ENCODE data around the gene IRF2BPL. TPM values are rescaled to one million over a fixed set of nuclear protein-coding genes. Genes with fewer than 3 reads are reported as not detected.

The IRF2BPL gene
- total and polyA plus RNA-seq, 2 of the 4 experiments (the other 2 are of a cell fraction) = 6.3 to 14.5 TPM

- H3K9ac ChIP-seq (ENCODE audit: low read depth, low read length) = no peak overlapping the region
- ChIA-PET POLR2A (ENCODE audit: unreplicated experiment) (no interaction called here), CTCF (no interaction called here)
- H2BK20ac ChIP-seq (ENCODE audit: low read depth, low read length) = no peak overlapping the region
- TF ChIP-seq USF2 (IDR thresholded peaks at IDR 0.05; ENCODE audit: low read depth, low read length) (no peak), CHD1 (IDR thresholded peaks at IDR 0.05; ENCODE audit: low read depth, low read length) (no peak), MAZ (IDR thresholded peaks at IDR 0.05; ENCODE audit: borderline replicate concordance, low read depth, low read length) (no peak), CEBPB (IDR thresholded peaks at IDR 0.05; ENCODE audit: low read depth, low read length) (no peak), CTCF (conservative IDR thresholded peaks at IDR 0.05; ENCODE audit: low read depth, low read length) (no peak), ELK1 (IDR thresholded peaks at IDR 0.05; ENCODE audit: borderline replicate concordance, low read depth, low read length) (no peak), SMC3 (IDR thresholded peaks at IDR 0.05; ENCODE audit: low read depth, low read length) (no peak), FOS (IDR thresholded peaks at IDR 0.05; ENCODE audit: low read depth, low read length) (no peak), RFX5 (IDR thresholded peaks at IDR 0.05; ENCODE audit: low read depth, low read length) (no peak), NFE2L2 (IDR thresholded peaks at IDR 0.05; ENCODE audit: low read depth, low read length) (no peak), RAD21 (IDR thresholded peaks at IDR 0.05; ENCODE audit: low read length) (no peak), RCOR1 (IDR thresholded peaks at IDR 0.05; ENCODE audit: insufficient replicate concordance, low read length) (no peak), POLR2A (IDR thresholded peaks at IDR 0.05; ENCODE audit: low read depth, low read length) (no peak), BHLHE40 (IDR thresholded peaks at IDR 0.05; ENCODE audit: low read depth, low read length) (no peak), MXI1 (IDR thresholded peaks at IDR 0.05; ENCODE audit: borderline replicate concordance, low read depth, low read length) (no peak)
- no peak overlapping the region for H4K8ac ChIP-seq (ENCODE audit: low read depth in 2 of 2, low read length in 2 of 2)
- no peak overlapping the region for H2AK5ac ChIP-seq (ENCODE audit: low read depth, low read length)
- ATAC-seq (ENCODE audit: low read depth) (no peak), DNase-seq (no peak)
- BruUV-seq (replicated peaks) = no TSS peak
- no peaks in the 10 kb centered on the region for H3K36me3 ChIP-seq (ENCODE audit: control insufficient read depth, insufficient read depth, low read length)
- no peaks in the 10 kb centered on the region for H3K79me1 ChIP-seq (ENCODE audit: low read depth in 1 of 2, low read length in 2 of 2)
- no peak overlapping the region for H2BK120ac ChIP-seq (ENCODE audit: low read depth, low read length)
- H2BK15ac ChIP-seq (ENCODE audit: low read depth, low read length) = no peak overlapping the region
- H3K4me3 ChIP-seq (ENCODE audit: insufficient read depth, low read depth, low read length) = no peak overlapping the region
- H4K5ac ChIP-seq (ENCODE audit: low read depth, low read length) = no peak overlapping the region
- 0 out of 2 replicates have a peak, but pooled peaks cover 2% of the 10 kb centered on the region for H3K9me1 ChIP-seq (ENCODE audit: insufficient read depth, low read length)
- no peak overlapping the region for H3K4ac ChIP-seq (ENCODE audit: low read depth, low read length)
- no peak overlapping the region for H4K91ac ChIP-seq (ENCODE audit: insufficient read depth, low read depth, low read length)
- peaks cover 4% of the 10 kb centered on the region for H3K4me1 ChIP-seq (ENCODE audit: control insufficient read depth, insufficient read depth, low read length)
- no peaks in the 10 kb centered on the region for H4K20me1 ChIP-seq (ENCODE audit: insufficient read depth, low read length)
- no peak overlapping the region for H2AK9ac ChIP-seq (replicated peaks; ENCODE audit: low read depth, low read length, poor library complexity)
- H3K9me3 ChIP-seq (ENCODE audit: control insufficient read depth, insufficient read depth, low read length) = no peaks in the 10 kb centered on the region
- H3K18ac ChIP-seq (ENCODE audit: low read depth, low read length) = no peak overlapping the region
- dilution Hi-C loops (cut with HindIII; ENCODE audit: low sequenced_read_pairs, unreplicated experiment) (no loop called here), in situ Hi-C loops (cut with MboI; ENCODE audit: low sequenced_read_pairs) (no loop called here), intact Hi-C loops (cut with micrococcal nuclease) (no loop called here)
- WGBS, 2 experiments (ENCODE audit: extremely low coverage in 2 of 2, insufficient read length in 1 of 2) = 40% methylated on average over 2 of the region's 4 CpGs; no CpG with 5 or more reads in 1 of the 2 experiments
- H3K4me2 ChIP-seq (ENCODE audit: low read depth, low read length) = no peak overlapping the region
- H3K23ac ChIP-seq (ENCODE audit: low read depth, low read length) = no peak overlapping the region
- H2BK5ac ChIP-seq (ENCODE audit: low read depth, low read length, poor library complexity, severe bottlenecking) = no peak overlapping the region
- no peak overlapping the region for H3K56ac ChIP-seq (ENCODE audit: extremely low read depth, insufficient read depth, low read length)
- H3K27me3 ChIP-seq (ENCODE audit: control insufficient read depth, insufficient read depth, low read length) = no peaks in the 10 kb centered on the region; the same call in 1 of the 2 replicates
- H2AFZ ChIP-seq (replicated peaks; ENCODE audit: low read length, poor library complexity) = no peak overlapping the region
- no peak overlapping the region for H3K27ac ChIP-seq (ENCODE audit: insufficient read depth, low read length)
- no peak overlapping the region for H3K14ac ChIP-seq (replicated peaks; ENCODE audit: low read depth, low read length)
These were observed 33.1 kb downstream of the IRF2BPL start for GRCh38 chr14:76995279-76996035.

All from IMR-90 (cell line).